Measurements from ENCODE around the gene ITCH.
"Not testable (repeated sequence)": the region's sequence is repeated elsewhere in the genome, so short reads cannot be mapped to it uniquely, and the experiment has no call there.

- TF ChIP-seq, protein P1, sequence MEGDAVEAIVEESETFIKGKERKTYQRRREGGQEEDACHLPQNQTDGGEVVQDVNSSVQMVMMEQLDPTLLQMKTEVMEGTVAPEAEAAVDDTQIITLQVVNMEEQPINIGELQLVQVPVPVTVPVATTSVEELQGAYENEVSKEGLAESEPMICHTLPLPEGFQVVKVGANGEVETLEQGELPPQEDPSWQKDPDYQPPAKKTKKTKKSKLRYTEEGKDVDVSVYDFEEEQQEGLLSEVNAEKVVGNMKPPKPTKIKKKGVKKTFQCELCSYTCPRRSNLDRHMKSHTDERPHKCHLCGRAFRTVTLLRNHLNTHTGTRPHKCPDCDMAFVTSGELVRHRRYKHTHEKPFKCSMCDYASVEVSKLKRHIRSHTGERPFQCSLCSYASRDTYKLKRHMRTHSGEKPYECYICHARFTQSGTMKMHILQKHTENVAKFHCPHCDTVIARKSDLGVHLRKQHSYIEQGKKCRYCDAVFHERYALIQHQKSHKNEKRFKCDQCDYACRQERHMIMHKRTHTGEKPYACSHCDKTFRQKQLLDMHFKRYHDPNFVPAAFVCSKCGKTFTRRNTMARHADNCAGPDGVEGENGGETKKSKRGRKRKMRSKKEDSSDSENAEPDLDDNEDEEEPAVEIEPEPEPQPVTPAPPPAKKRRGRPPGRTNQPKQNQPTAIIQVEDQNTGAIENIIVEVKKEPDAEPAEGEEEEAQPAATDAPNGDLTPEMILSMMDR (IDR thresholded peaks at IDR 0.05) = not testable (repeated sequence)
- TF ChIP-seq POLR2A, POLR2AphosphoS5 (IDR thresholded peaks at IDR 0.05): not testable (repeated sequence)
Measured at GRCh38 chr20:34425032-34425690, 62.1 kb downstream of the ITCH start.
